ENCODE measurements around the gene ADCY4. TPM values are rescaled to one million over a fixed set of nuclear protein-coding genes. Genes with fewer than 3 reads are reported as not detected.

ADCY4 gene
- total and polyA plus RNA-seq, 4 donors = 0.25 to 111 (median 25.9) TPM

Other genes starting within 250 kb of the ADCY4 start
Only the 30 nearest of the 33 such genes appear.
- gene NRL, start 220.1 kb downstream of the ADCY4 start, total RNA-seq = 1 to 10 TPM; 1.1 to 1.4 TPM
- gene NRL, start 220.1 kb downstream of the ADCY4 start, polyA plus RNA-seq = 1 to 10 TPM in 1 of 2 donors, under 1 TPM in 1; 0.63 to 1.3 TPM
- under 1 TPM; 0.71 to 0.75 TPM for gene FITM1, start 204.4 kb downstream of the ADCY4 start, total RNA-seq
- under 1 TPM in 1 of 2 donors, not detected in 1; 0.56 TPM for gene FITM1, start 204.4 kb downstream of the ADCY4 start, polyA plus RNA-seq
- gene PSME1, start 198.9 kb downstream of the ADCY4 start, total RNA-seq = 100 to 1,000 TPM; 112 to 125 TPM
- 100 to 1,000 TPM; 206 to 210 TPM for gene PSME1, start 198.9 kb downstream of the ADCY4 start, polyA plus RNA-seq
- 10 to 100 TPM; 12.8 to 15.3 TPM for gene EMC9, start 193.5 kb downstream of the ADCY4 start, total RNA-seq
- gene EMC9, start 193.5 kb downstream of the ADCY4 start, polyA plus RNA-seq = 10 to 100 TPM; 18.3 to 41.9 TPM
- 10 to 100 TPM; 86.1 to 93.6 TPM for gene PSME2, start 188.5 kb downstream of the ADCY4 start, total RNA-seq
- 100 to 1,000 TPM; 142 to 261 TPM for gene PSME2, start 188.5 kb downstream of the ADCY4 start, polyA plus RNA-seq
- 10 to 100 TPM; 51.6 to 61.1 TPM for gene RNF31, start 187.6 kb downstream of the ADCY4 start, total RNA-seq
- gene RNF31, start 187.6 kb downstream of the ADCY4 start, polyA plus RNA-seq = 100 to 1,000 TPM in 1 of 2 donors, 1 to 10 TPM in 1; 9.1 to 167 TPM
- 100 to 1,000 TPM; 113 to 117 TPM for gene IRF9, start 173.8 kb downstream of the ADCY4 start, total RNA-seq
- gene IRF9, start 173.8 kb downstream of the ADCY4 start, polyA plus RNA-seq = 100 to 1,000 TPM in 1 of 2 donors, 10 to 100 TPM in 1; 56.0 to 111 TPM
- gene REC8, start 163.0 kb downstream of the ADCY4 start, total RNA-seq = 10 to 100 TPM; 13.2 to 18.1 TPM
- gene REC8, start 163.0 kb downstream of the ADCY4 start, polyA plus RNA-seq = 1 to 10 TPM; 2.4 to 8.2 TPM
- 10 to 100 TPM; 23.4 to 29.3 TPM for gene IPO4, start 146.3 kb downstream of the ADCY4 start, total RNA-seq
- 10 to 100 TPM in 1 of 2 donors, 1 to 10 TPM in 1; 3.4 to 11.6 TPM for gene IPO4, start 146.3 kb downstream of the ADCY4 start, polyA plus RNA-seq
- 10 to 100 TPM; 35.3 to 37.3 TPM for gene TM9SF1, start 139.6 kb downstream of the ADCY4 start, total RNA-seq
- gene TM9SF1, start 139.6 kb downstream of the ADCY4 start, polyA plus RNA-seq = 10 to 100 TPM; 15.8 to 35.0 TPM
- under 1 TPM in 1 of 2 donors, not detected in 1; 0.39 TPM for gene TSSK4, start 129.4 kb downstream of the ADCY4 start, total RNA-seq
- not detected for gene TSSK4, start 129.4 kb downstream of the ADCY4 start, polyA plus RNA-seq
- 10 to 100 TPM; 38.3 to 45.8 TPM for gene CHMP4A, start 121.6 kb downstream of the ADCY4 start, total RNA-seq
- gene CHMP4A, start 121.6 kb downstream of the ADCY4 start, polyA plus RNA-seq = 100 to 1,000 TPM; 130 to 179 TPM
- gene MDP1, start 119.0 kb downstream of the ADCY4 start, total RNA-seq = 10 to 100 TPM; 15.2 to 19.5 TPM
- gene MDP1, start 119.0 kb downstream of the ADCY4 start, polyA plus RNA-seq = 10 to 100 TPM; 38.7 to 49.6 TPM
- gene NEDD8, start 102.7 kb downstream of the ADCY4 start, total RNA-seq = 100 to 1,000 TPM; 122 to 123 TPM
- 100 to 1,000 TPM; 222 to 345 TPM for gene NEDD8, start 102.7 kb downstream of the ADCY4 start, polyA plus RNA-seq
- 10 to 100 TPM; 44.6 to 59.1 TPM for gene GMPR2, start 102.1 kb downstream of the ADCY4 start, total RNA-seq
- 10 to 100 TPM; 55.2 to 66.6 TPM for gene GMPR2, start 102.1 kb downstream of the ADCY4 start, polyA plus RNA-seq
- gene TINF2, start 92.4 kb downstream of the ADCY4 start, total RNA-seq = 10 to 100 TPM; 78.3 to 79.2 TPM
- 10 to 100 TPM; 40.9 to 48.0 TPM for gene TINF2, start 92.4 kb downstream of the ADCY4 start, polyA plus RNA-seq
- gene TGM1, start 71.9 kb downstream of the ADCY4 start, total RNA-seq = 1 to 10 TPM in 1 of 2 donors, under 1 TPM in 1; 0.52 to 5.7 TPM
- gene TGM1, start 71.9 kb downstream of the ADCY4 start, polyA plus RNA-seq = 1 to 10 TPM in 1 of 2 donors, under 1 TPM in 1; 0.88 to 1.3 TPM
- 10 to 100 TPM; 17.1 to 26.1 TPM for gene RABGGTA, start 63.5 kb downstream of the ADCY4 start, total RNA-seq
- 10 to 100 TPM; 19.0 to 40.0 TPM for gene RABGGTA, start 63.5 kb downstream of the ADCY4 start, polyA plus RNA-seq
- gene DHRS1, start 35.3 kb downstream of the ADCY4 start, total RNA-seq = 10 to 100 TPM; 21.2 to 27.3 TPM
- 10 to 100 TPM; 29.6 to 33.2 TPM for gene DHRS1, start 35.3 kb downstream of the ADCY4 start, polyA plus RNA-seq
- gene NOP9, start 35.2 kb downstream of the ADCY4 start, total RNA-seq = 10 to 100 TPM; 17.8 to 19.9 TPM
- 10 to 100 TPM in 1 of 2 donors, 1 to 10 TPM in 1; 7.9 to 10.8 TPM for gene NOP9, start 35.2 kb downstream of the ADCY4 start, polyA plus RNA-seq
- 10 to 100 TPM; 12.2 to 13.9 TPM for gene CIDEB, start 27.1 kb downstream of the ADCY4 start, total RNA-seq
- 10 to 100 TPM in 1 of 2 donors, 1 to 10 TPM in 1; 3.3 to 17.2 TPM for gene CIDEB, start 27.1 kb downstream of the ADCY4 start, polyA plus RNA-seq
- gene LTB4R2, start 24.9 kb downstream of the ADCY4 start, total RNA-seq = 1 to 10 TPM; 3.7 to 5.5 TPM
- under 1 TPM; 0.38 to 0.95 TPM for gene LTB4R2, start 24.9 kb downstream of the ADCY4 start, polyA plus RNA-seq
- gene LTB4R, start 23.6 kb downstream of the ADCY4 start, total RNA-seq = 1 to 10 TPM; 7.0 to 8.2 TPM
- gene LTB4R, start 23.6 kb downstream of the ADCY4 start, polyA plus RNA-seq = 1 to 10 TPM; 2.9 to 5.2 TPM
- gene RIPK3, start 4.9 kb upstream of the ADCY4 start, total RNA-seq = 10 to 100 TPM in 1 of 2 donors, 1 to 10 TPM in 1; 8.0 to 15.8 TPM
- gene RIPK3, start 4.9 kb upstream of the ADCY4 start, polyA plus RNA-seq = 1 to 10 TPM; 4.0 to 6.1 TPM
- 100 to 1,000 TPM in 1 of 2 donors, 10 to 100 TPM in 1; 85.5 to 121 TPM for gene NFATC4, start 33.1 kb upstream of the ADCY4 start, total RNA-seq
- gene NFATC4, start 33.1 kb upstream of the ADCY4 start, polyA plus RNA-seq = 100 to 1,000 TPM in 1 of 2 donors, 10 to 100 TPM in 1; 23.0 to 572 TPM
- gene NYNRIN, start 63.9 kb upstream of the ADCY4 start, total RNA-seq = 10 to 100 TPM; 11.2 to 31.6 TPM
- gene NYNRIN, start 63.9 kb upstream of the ADCY4 start, polyA plus RNA-seq = 1 to 10 TPM; 1.8 to 5.2 TPM
- gene CBLN3, start 94.6 kb upstream of the ADCY4 start, total RNA-seq = 10 to 100 TPM in 1 of 2 donors, 1 to 10 TPM in 1; 4.3 to 10.2 TPM
- gene CBLN3, start 94.6 kb upstream of the ADCY4 start, polyA plus RNA-seq = 1 to 10 TPM; 1.3 to 5.6 TPM
- gene KHNYN, start 94.9 kb upstream of the ADCY4 start, total RNA-seq = 10 to 100 TPM; 49.9 to 64.9 TPM
- 10 to 100 TPM; 15.2 to 34.7 TPM for gene KHNYN, start 94.9 kb upstream of the ADCY4 start, polyA plus RNA-seq
- gene SDR39U1, start 107.7 kb upstream of the ADCY4 start, total RNA-seq = 10 to 100 TPM; 46.0 to 62.3 TPM
- 100 to 1,000 TPM in 1 of 2 donors, 10 to 100 TPM in 1; 24.0 to 163 TPM for gene SDR39U1, start 107.7 kb upstream of the ADCY4 start, polyA plus RNA-seq
- gene CMA1, start 173.2 kb upstream of the ADCY4 start, total RNA-seq = 1 to 10 TPM in 1 of 2 donors, under 1 TPM in 1; 0.52 to 2.8 TPM
- gene CMA1, start 173.2 kb upstream of the ADCY4 start, polyA plus RNA-seq = not detected